Measurements from ENCODE around the gene TUBGCP5. TPM values are rescaled to one million over a fixed set of nuclear protein-coding genes. Genes with fewer than 3 reads are reported as not detected.

TUBGCP5 gene
- polyA plus RNA-seq, 1 donor from 2014 or later = 23.3 TPM

- Histone ChIP-seq H3K36me3 (ENCODE audit: insufficient read depth, low read length) (peaks cover 10% of the 10 kb centered on the region), H3K4me2 (ENCODE audit: low read length) (no peak overlapping the region)
Measured at GRCh38 chr15:23014394-23015000, 24.9 kb downstream of the TUBGCP5 start.

GRCh38 chr15:23013681-23014080, 25.7 kb downstream of the TUBGCP5 start:
- Histone ChIP-seq H3F3A (ENCODE audit: insufficient read depth, low read length, poor library complexity, severe bottlenecking) (no peaks in the 10 kb centered on the region), H3K9ac (ENCODE audit: low read length) (no peak overlapping the region), H3K4me3 (ENCODE audit: low read length) (no peak overlapping the region), H3K27ac (ENCODE audit: low read length) (no peak overlapping the region), H3K79me2 (replicated peaks; ENCODE audit: insufficient read depth, low read length) (no peaks in the 10 kb centered on the region), H3K9me3 (ENCODE audit: low read length) (no peaks in the 10 kb centered on the region), H3K27me3 (ENCODE audit: insufficient read depth, low read depth, low read length) (no peaks in the 10 kb centered on the region), H3K36me3 (ENCODE audit: insufficient read depth, low read length) (peaks cover 5% of the 10 kb centered on the region), H3K9me2 (ENCODE audit: insufficient read depth, low read length) (no peaks in the 10 kb centered on the region), H4K20me1 (ENCODE audit: insufficient read depth) (no peaks in the 10 kb centered on the region), H2AFZ (ENCODE audit: low read depth, low read length) (no peak overlapping the region), H3K4me2 (ENCODE audit: low read length) (no peak overlapping the region)
- no peak for TF ChIP-seq EP300 (conservative IDR thresholded peaks at IDR 0.05; ENCODE audit: poor library complexity, severe bottlenecking)
- TF ChIP-seq SMC3 (conservative IDR thresholded peaks at IDR 0.05; ENCODE audit: poor library complexity) = no peak
- TF ChIP-seq POLR2AphosphoS5 (IDR thresholded peaks at IDR 0.05) = no peak
- TF ChIP-seq TAF1 (IDR thresholded peaks at IDR 0.05; ENCODE audit: low read depth) = no peak
- TF ChIP-seq RAD21 (conservative IDR thresholded peaks at IDR 0.05) = no peak
- no peak for TF ChIP-seq REST (IDR thresholded peaks at IDR 0.05; ENCODE audit: borderline replicate concordance)
- TF ChIP-seq MXI1 (conservative IDR thresholded peaks at IDR 0.05; ENCODE audit: poor library complexity, severe bottlenecking) = no peak

More at GRCh38 chr15:23014394-23015000, 24.9 kb downstream of the TUBGCP5 start:
- Histone ChIP-seq H3F3A (ENCODE audit: insufficient read depth, low read length, poor library complexity, severe bottlenecking) (no peaks in the 10 kb centered on the region), H3K9ac (ENCODE audit: low read length) (no peak overlapping the region), H2AFZ (ENCODE audit: low read depth, low read length) (no peak overlapping the region), H3K27me3 (ENCODE audit: insufficient read depth, low read depth, low read length) (no peaks in the 10 kb centered on the region), H3K27ac (ENCODE audit: low read length) (no peak overlapping the region), H3K9me2 (ENCODE audit: insufficient read depth, low read length) (no peaks in the 10 kb centered on the region), H3K9me3 (ENCODE audit: low read length) (no peaks in the 10 kb centered on the region), H4K20me1 (ENCODE audit: insufficient read depth) (no peaks in the 10 kb centered on the region), H3K79me2 (replicated peaks; ENCODE audit: insufficient read depth, low read length) (no peaks in the 10 kb centered on the region), H3K4me3 (ENCODE audit: low read length) (no peak overlapping the region)
- TF ChIP-seq EP300 (conservative IDR thresholded peaks at IDR 0.05; ENCODE audit: poor library complexity, severe bottlenecking) = no peak
- no peak for TF ChIP-seq EZH2 (IDR thresholded peaks at IDR 0.05; ENCODE audit: borderline replicate concordance, insufficient read depth, low read length, poor library complexity, severe bottlenecking)
- no peak for TF ChIP-seq RAD21 (conservative IDR thresholded peaks at IDR 0.05)
- no peak for TF ChIP-seq SMC3 (conservative IDR thresholded peaks at IDR 0.05; ENCODE audit: poor library complexity)
- TF ChIP-seq MXI1 (conservative IDR thresholded peaks at IDR 0.05; ENCODE audit: poor library complexity, severe bottlenecking) = no peak
- no peak for TF ChIP-seq REST (IDR thresholded peaks at IDR 0.05; ENCODE audit: borderline replicate concordance)
- no peak for TF ChIP-seq CTCF (IDR thresholded peaks at IDR 0.05; ENCODE audit: poor library complexity, severe bottlenecking)
- no peak for TF ChIP-seq TAF1 (IDR thresholded peaks at IDR 0.05; ENCODE audit: low read depth)
- TF ChIP-seq POLR2AphosphoS5 (IDR thresholded peaks at IDR 0.05) = no peak
